GM23248 (cell line): Measurements from ENCODE around the gene PLPP6. TPM values are rescaled to one million over a fixed set of nuclear protein-coding genes. Genes with fewer than 3 reads are reported as not detected.

Source experiments
- DNase-seq: peaks from one replicate; pipeline ENCODE4 v3.0.0-alpha.2; 2015
- H2AFZ ChIP-seq: fragments of 200-600 bp; sonication (generic); 2 replicates; pipeline ENCODE4 v1.6.1; 2016; ENCODE audit warnings: antibody characterized with exemption
- H3F3A ChIP-seq: fragments of 200-600 bp; sonication (generic); 2 replicates; pipeline ENCODE4 v1.6.1; 2016; ENCODE audit warnings: mild to moderate bottlenecking, antibody characterized with exemption, mixed run types; ENCODE audit not compliant: insufficient read depth
- H3K27ac ChIP-seq: fragments of 200-600 bp; sonication (generic); 2 replicates; pipeline ENCODE4 v1.5.1; 2016; ENCODE audit warnings: mild to moderate bottlenecking
- H3K27me3 ChIP-seq: fragments of 200-600 bp; sonication (generic); replicated peaks from 2 replicates; pipeline ENCODE4 v1.6.1; 2016; ENCODE audit warnings: mild to moderate bottlenecking; ENCODE audit not compliant: insufficient read depth
- H3K36me3 ChIP-seq: fragments of 200-600 bp; sonication (generic); 2 replicates; pipeline ENCODE4 v1.6.1; 2016; ENCODE audit warnings: low read depth, mild to moderate bottlenecking
- H3K4me1 ChIP-seq: fragments of 200-600 bp; sonication (generic); 2 replicates; pipeline ENCODE4 v1.6.1; 2016; ENCODE audit warnings: mild to moderate bottlenecking; ENCODE audit not compliant: insufficient read depth
- H3K4me2 ChIP-seq: fragments of 200-600 bp; sonication (generic); one replicate; pipeline ENCODE4 v1.6.1; 2016; ENCODE audit warnings: mild to moderate bottlenecking; ENCODE audit not compliant: unreplicated experiment
- H3K4me3 ChIP-seq: fragments of 200-600 bp; sonication (generic); 2 replicates; pipeline ENCODE4 v1.5.1; 2016; ENCODE audit warnings: mild to moderate bottlenecking
- H3K79me2 ChIP-seq: fragments of 200-600 bp; sonication (generic); 2 replicates; pipeline ENCODE4 v1.6.1; 2016; ENCODE audit warnings: mild to moderate bottlenecking; ENCODE audit not compliant: insufficient read depth
- H3K9ac ChIP-seq: fragments of 200-600 bp; sonication (generic); 2 replicates; pipeline ENCODE4 v1.6.1; 2016; ENCODE audit warnings: mild to moderate bottlenecking
- H3K9me2 ChIP-seq: fragments of 200-600 bp; sonication (generic); 2 replicates; pipeline ENCODE4 v1.6.1; 2016; ENCODE audit warnings: mixed run types, mild to moderate bottlenecking, moderate library complexity; ENCODE audit not compliant: insufficient read depth
- H3K9me3 ChIP-seq: fragments of 200-600 bp; sonication (generic); one replicate; pipeline ENCODE4 v1.6.1; 2017; ENCODE audit warnings: low read depth
- H4K20me1 ChIP-seq: fragments of 200-600 bp; sonication (generic); 2 replicates; pipeline ENCODE4 v1.6.0; 2016; ENCODE audit not compliant: insufficient read depth
- EZH2 ChIP-seq: fragments of 200-600 bp; sonication (generic); IDR thresholded peaks from 2 replicates; pipeline ENCODE4 v1.6.1; 2018; ENCODE audit warnings: antibody characterized with exemption, mild to moderate bottlenecking; ENCODE audit not compliant: insufficient read depth, poor library complexity, severe bottlenecking
- EZH2phosphoT487 ChIP-seq: fragments of 200-600 bp; sonication (generic); IDR thresholded peaks from 2 replicates; pipeline ENCODE4 v1.6.1; 2018; ENCODE audit warnings: antibody characterized with exemption, moderate library complexity, mild to moderate bottlenecking, low read depth; ENCODE audit not compliant: insufficient read depth
- WGBS, 2 experiments: methylation state at CpG; one replicate each; pipeline ENCODE4 v1.1.6; 2015 to 2017; ENCODE audit warnings: low lambda C conversion rate in 2 of 2, low coverage in 1 of 2; ENCODE audit errors: missing lambda C conversion rate in 2 of 2; 5-methylcytosine and 5-hydroxymethylcytosine counted together
- in situ Hi-C: fragments of 300-500 bp; cut with MboI; formaldehyde crosslinking; loops from 2 replicates; pipeline ENCODE4 v1.15.0; 2020
- polyA plus RNA-seq: library from polyadenylated mRNA; unstranded; fragments of >200 nt; fragmentation: Nextera tagmentation; extraction: Ambion mirVana; gene quantifications from 2 replicates; pipeline ENCODE4 v1.2.1, GENCODE V29; 2016
- total RNA-seq: library from RNA; depleted of rRNA; stranded (reverse); fragments of >200 nt; shearing (Covaris generic); gene quantifications from 2 replicates; pipeline ENCODE4 v1.2.3, GENCODE V29; 2014

The PLPP6 gene
- total and polyA plus RNA-seq, 2 experiments from 2014 or later, result 7.4 to 7.9 TPM

- Histone ChIP-seq H2AFZ (no peak overlapping the region), H3K79me2 (peaks cover 83% of the 10 kb centered on the region), H4K20me1 (no peaks in the 10 kb centered on the region), H3F3A (peaks cover 42% of the 10 kb centered on the region), H3K9ac (peak overlapping the region; percentile 10; the same call in 1 of the 2 replicates), H3K4me1 (peaks cover 34% of the 10 kb centered on the region), H3K36me3 (peaks cover 37% of the 10 kb centered on the region), H3K27ac (peak overlapping the region; percentile 58), H3K9me3 (no peaks in the 10 kb centered on the region), H3K9me2 (no peaks in the 10 kb centered on the region), H3K4me2 (peak overlapping the region; percentile 42), H3K4me3 (no peak overlapping the region), H3K27me3 (no peaks in the 10 kb centered on the region)
- TF ChIP-seq EZH2 (no peak), EZH2phosphoT487 (no peak)
- 58 to 69% methylated on average over 2 of the region's 2 CpGs for WGBS, 2 experiments
- in situ Hi-C loops, result no loop called here
- peak; percentile 10 for DNase-seq
Measured at GRCh38 chr9:4689021-4689420, 26.9 kb downstream of the PLPP6 start.

GRCh38 chr9:4689687-4690104 is 27.6 kb downstream of the PLPP6 start:
- H2AFZ ChIP-seq, result no peak overlapping the region
- WGBS, 2 experiments, result 45 to 55% methylated on average over 1 of the region's 1 CpG
- no peak overlapping the region for H3K4me3 ChIP-seq
- TF ChIP-seq EZH2 (no peak), EZH2phosphoT487 (no peak)
- no peaks in the 10 kb centered on the region for H3K9me2 ChIP-seq
- peak overlapping the region; percentile 10; the same call in 1 of the 2 replicates for H3K9ac ChIP-seq
- H3K79me2 ChIP-seq, result peaks cover 83% of the 10 kb centered on the region
- H3K4me2 ChIP-seq, result peak overlapping the region; percentile 42
- peaks cover 42% of the 10 kb centered on the region for H3F3A ChIP-seq
- no peaks in the 10 kb centered on the region for H3K9me3 ChIP-seq
- DNase-seq, result peak; percentile 74
- no peaks in the 10 kb centered on the region for H4K20me1 ChIP-seq
- H3K27ac ChIP-seq, result peak overlapping the region; percentile 58
- in situ Hi-C loops, result no loop called here
- H3K27me3 ChIP-seq, result no peaks in the 10 kb centered on the region
- H3K36me3 ChIP-seq, result peaks cover 37% of the 10 kb centered on the region
- peaks cover 34% of the 10 kb centered on the region for H3K4me1 ChIP-seq

GRCh38 chr9:4690144-4690543 is 28.1 kb downstream of the PLPP6 start:
- H3K4me2 ChIP-seq, result peak overlapping the region; percentile 42
- H3K36me3 ChIP-seq, result peaks cover 34% of the 10 kb centered on the region
- 96 to 100% methylated on average over 4 of the region's 4 CpGs for WGBS, 2 experiments
- TF ChIP-seq EZH2phosphoT487 (no peak), EZH2 (no peak)
- H3K27me3 ChIP-seq, result no peaks in the 10 kb centered on the region
- in situ Hi-C loops, result no loop called here
- H3K4me1 ChIP-seq, result peaks cover 34% of the 10 kb centered on the region
- no peak overlapping the region for H2AFZ ChIP-seq
- H3K9me3 ChIP-seq, result no peaks in the 10 kb centered on the region
- H3F3A ChIP-seq, result peaks cover 42% of the 10 kb centered on the region
- peaks cover 83% of the 10 kb centered on the region for H3K79me2 ChIP-seq
- H3K9me2 ChIP-seq, result no peaks in the 10 kb centered on the region
- peak overlapping the region; percentile 58 for H3K27ac ChIP-seq
- H3K4me3 ChIP-seq, result no peak overlapping the region
- H3K9ac ChIP-seq, result peak overlapping the region; percentile 10; the same call in 1 of the 2 replicates
- no peak for DNase-seq
- H4K20me1 ChIP-seq, result no peaks in the 10 kb centered on the region

- H3K27ac ChIP-seq, result peak overlapping the region; percentile 72
- no peaks in the 10 kb centered on the region for H4K20me1 ChIP-seq
- in situ Hi-C loops, result no loop called here
Measured at GRCh38 chr9:4691795-4692194, 29.7 kb downstream of the PLPP6 start.

More at GRCh38 chr9:4691795-4692194, 29.7 kb downstream of the PLPP6 start:
- peaks cover 19% of the 10 kb centered on the region for H3K36me3 ChIP-seq
- no peaks in the 10 kb centered on the region for H3K9me2 ChIP-seq
- no peaks in the 10 kb centered on the region for H3K27me3 ChIP-seq
- H3K4me3 ChIP-seq, result no peak overlapping the region
- DNase-seq, result peak; percentile 95
- H2AFZ ChIP-seq, result no peak overlapping the region
- H3K9me3 ChIP-seq, result no peaks in the 10 kb centered on the region
- peak overlapping the region; percentile 31; the same call in 1 of the 2 replicates for H3K9ac ChIP-seq
- H3K4me1 ChIP-seq, result peaks cover 34% of the 10 kb centered on the region
- WGBS, 2 experiments, result 4 to 5% methylated on average over 3 of the region's 3 CpGs
- H3F3A ChIP-seq, result peaks cover 45% of the 10 kb centered on the region
- no peak for TF ChIP-seq EZH2
- no peak for TF ChIP-seq EZH2phosphoT487
- H3K4me2 ChIP-seq, result peak overlapping the region; percentile 53
- peaks cover 83% of the 10 kb centered on the region for H3K79me2 ChIP-seq
